A549 (cell line): ENCODE data around the gene RNF186.
"Not testable (repeated sequence)": the region's sequence is repeated elsewhere in the genome, so short reads cannot be mapped to it uniquely, and the experiment has no call there.

Experiments
- CBX2 ChIP-seq: fragments of 200-600 bp; sonication (generic); IDR thresholded peaks from 2 replicates; pipeline ENCODE4 v1.6.1; 2016; ENCODE audit warnings: low read depth, mild to moderate bottlenecking, borderline replicate concordance
- EP300 ChIP-seq, 2 experiments: fragments of >200 bp; sonication (Bioruptor Twin); formaldehyde crosslinking; IDR thresholded peaks; 2 replicates in 1 of 2; 3 replicates in 1 of 2; pipeline ENCODE4 v1.6.1; 2016 to 2017
- JUN ChIP-seq, 2 experiments: fragments of >200 bp; sonication (Bioruptor Twin); formaldehyde crosslinking; IDR thresholded peaks; 2 replicates in 1 of 2; 3 replicates in 1 of 2; pipeline ENCODE4 v1.6.1; 2016 to 2017
- RAD21 ChIP-seq, 2 experiments: fragments of >200 bp in 1 of 2; sonication (Bioruptor Twin) in 1 of 2; formaldehyde crosslinking in 1 of 2; IDR thresholded peaks in 1 of 2; conservative IDR thresholded peaks in 1 of 2; 2 replicates in 1 of 2; 3 replicates in 1 of 2; pipeline ENCODE4 v1.6.1; 2012 to 2018; ENCODE audit warnings: inconsistent platforms in 1 of 2
- RCOR1 ChIP-seq: fragments of 150-350 bp; IDR thresholded peaks from 2 replicates; pipeline ENCODE4 v1.6.1; 2014; ENCODE audit warnings: antibody characterized with exemption, low read length, low read depth
- RFX5 ChIP-seq: fragments of 450-650 bp; IDR thresholded peaks from 2 replicates; pipeline ENCODE4 v1.7.1; 2014; ENCODE audit warnings: antibody characterized with exemption, mild to moderate bottlenecking, moderate library complexity
- SMC3 ChIP-seq: fragments of >200 bp; sonication (Bioruptor Twin); formaldehyde crosslinking; IDR thresholded peaks from 3 replicates; pipeline ENCODE4 v1.6.1; 2018; ENCODE audit warnings: inconsistent platforms
- TP53 ChIP-seq: fragments of 250-450 bp; sonication (Bioruptor Pico); IDR thresholded peaks from 2 replicates; pipeline ENCODE4 v1.5.0; 2021; ENCODE audit warnings: mild to moderate bottlenecking, moderate library complexity
- ZNF302 ChIP-seq: fragments of 250-450 bp; sonication (Bioruptor Pico); IDR thresholded peaks from 2 replicates; pipeline ENCODE4 v1.9.0; 2021; ENCODE audit warnings: inconsistent platforms, mild to moderate bottlenecking, moderate library complexity
- ZSCAN20 ChIP-seq: fragments of 250-450 bp; sonication (Bioruptor Pico); IDR thresholded peaks from 2 replicates; pipeline ENCODE4 v1.8.0; 2022; ENCODE audit warnings: mild to moderate bottlenecking, moderate library complexity
- TF ChIP-seq, protein P1 (sequence below): fragments of >200 bp; sonication (Bioruptor Twin); formaldehyde crosslinking; IDR thresholded peaks from 3 replicates; pipeline ENCODE4 v1.5.1; 2016
- TF ChIP-seq, protein P2 (sequence below): IDR thresholded peaks from 2 replicates; pipeline ENCODE4 v1.6.1; 2012

DNA sequence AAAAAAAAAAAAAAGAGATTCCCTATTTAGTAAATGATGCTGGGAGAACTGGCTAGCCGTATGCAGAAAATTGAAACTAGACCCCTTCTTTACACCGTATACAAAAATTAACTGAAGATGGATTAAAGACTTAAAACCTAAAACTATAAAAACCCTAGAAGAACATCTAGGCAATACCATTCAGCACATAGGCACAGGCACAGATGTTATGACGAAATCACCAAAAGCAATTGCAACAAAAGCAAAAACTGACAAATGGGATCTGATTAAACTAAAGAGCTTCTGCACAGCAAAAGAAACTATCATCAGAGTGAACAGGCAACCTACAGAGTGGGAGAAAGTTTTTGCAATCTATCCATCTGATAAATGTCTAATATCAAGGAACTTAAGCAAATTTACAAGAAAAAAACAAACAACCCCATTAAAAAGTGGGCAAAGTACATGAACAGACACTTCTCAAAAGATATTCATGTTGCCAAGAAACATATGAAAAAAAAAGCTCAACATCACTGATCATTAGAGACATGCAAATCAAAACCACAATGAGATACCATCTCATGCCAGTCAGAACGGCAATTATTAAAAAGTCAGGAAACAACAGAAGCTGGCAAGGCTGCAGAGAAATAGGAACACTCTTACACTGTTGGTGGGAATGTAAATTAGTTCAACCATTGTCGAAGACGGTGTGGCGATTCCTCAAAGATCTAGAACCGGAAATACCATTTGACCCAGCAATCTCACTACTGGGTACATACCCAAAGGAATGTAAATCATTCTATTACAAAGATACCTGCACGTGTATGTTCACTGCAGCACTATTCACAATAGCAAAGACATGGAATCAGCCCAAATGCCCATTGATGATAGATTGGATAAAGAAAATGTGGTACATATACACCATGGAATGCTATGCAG lies 24.8 kb downstream of the RNF186 start:
- not testable (repeated sequence) for TF ChIP-seq ZNF302; EP300 (IDR thresholded peaks at IDR 0.05); TP53 (CRISPR knock-in tag); RCOR1; ZSCAN20 (CRISPR knock-in tag); SMC3; CBX2; RAD21 (conservative IDR thresholded peaks at IDR 0.05 in 1 of 2, IDR thresholded peaks at IDR 0.05 in 1 of 2); JUN (IDR thresholded peaks at IDR 0.05); RFX5
- TF ChIP-seq, protein P1, sequence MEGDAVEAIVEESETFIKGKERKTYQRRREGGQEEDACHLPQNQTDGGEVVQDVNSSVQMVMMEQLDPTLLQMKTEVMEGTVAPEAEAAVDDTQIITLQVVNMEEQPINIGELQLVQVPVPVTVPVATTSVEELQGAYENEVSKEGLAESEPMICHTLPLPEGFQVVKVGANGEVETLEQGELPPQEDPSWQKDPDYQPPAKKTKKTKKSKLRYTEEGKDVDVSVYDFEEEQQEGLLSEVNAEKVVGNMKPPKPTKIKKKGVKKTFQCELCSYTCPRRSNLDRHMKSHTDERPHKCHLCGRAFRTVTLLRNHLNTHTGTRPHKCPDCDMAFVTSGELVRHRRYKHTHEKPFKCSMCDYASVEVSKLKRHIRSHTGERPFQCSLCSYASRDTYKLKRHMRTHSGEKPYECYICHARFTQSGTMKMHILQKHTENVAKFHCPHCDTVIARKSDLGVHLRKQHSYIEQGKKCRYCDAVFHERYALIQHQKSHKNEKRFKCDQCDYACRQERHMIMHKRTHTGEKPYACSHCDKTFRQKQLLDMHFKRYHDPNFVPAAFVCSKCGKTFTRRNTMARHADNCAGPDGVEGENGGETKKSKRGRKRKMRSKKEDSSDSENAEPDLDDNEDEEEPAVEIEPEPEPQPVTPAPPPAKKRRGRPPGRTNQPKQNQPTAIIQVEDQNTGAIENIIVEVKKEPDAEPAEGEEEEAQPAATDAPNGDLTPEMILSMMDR, result not testable (repeated sequence)
- TF ChIP-seq, protein P2, sequence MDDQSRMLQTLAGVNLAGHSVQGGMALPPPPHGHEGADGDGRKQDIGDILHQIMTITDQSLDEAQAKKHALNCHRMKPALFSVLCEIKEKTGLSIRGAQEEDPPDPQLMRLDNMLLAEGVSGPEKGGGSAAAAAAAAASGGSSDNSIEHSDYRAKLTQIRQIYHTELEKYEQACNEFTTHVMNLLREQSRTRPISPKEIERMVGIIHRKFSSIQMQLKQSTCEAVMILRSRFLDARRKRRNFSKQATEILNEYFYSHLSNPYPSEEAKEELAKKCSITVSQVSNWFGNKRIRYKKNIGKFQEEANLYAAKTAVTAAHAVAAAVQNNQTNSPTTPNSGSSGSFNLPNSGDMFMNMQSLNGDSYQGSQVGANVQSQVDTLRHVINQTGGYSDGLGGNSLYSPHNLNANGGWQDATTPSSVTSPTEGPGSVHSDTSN, result not testable (repeated sequence)
